HG03460 (cell line): ENCODE results near the gene DBET.
"Not testable (repeated sequence)": the region's sequence is repeated elsewhere in the genome, so short reads cannot be mapped to it uniquely, and the experiment has no call there.

Experiments
- ATAC-seq: cut with Tn5 transposase; IDR thresholded peaks from one replicate; pipeline ENCODE4 v1.9.1; 2021; ENCODE audit not compliant: unreplicated experiment

DBET gene

GRCh38 chr4:190049378-190050239 lies 14.7 kb upstream of the DBET start:
- not testable (repeated sequence) for ATAC-seq

- ATAC-seq, result not testable (repeated sequence)
Measured at GRCh38 chr4:190058997-190059396, 5.3 kb upstream of the DBET start.

- not testable (repeated sequence) for ATAC-seq
Measured at GRCh38 chr4:190064805-190065204, 503 bp downstream of the DBET start.

GRCh38 chr4:190068351-190068750 lies 4.0 kb downstream of the DBET start:
- not testable (repeated sequence) for ATAC-seq

- ATAC-seq, result not testable (repeated sequence)
Measured at GRCh38 chr4:190093052-190093451, 28.8 kb downstream of the DBET start.

- ATAC-seq, result not testable (repeated sequence)
Measured at GRCh38 chr4:190094031-190094430, 29.7 kb downstream of the DBET start.

- not testable (repeated sequence) for ATAC-seq
Measured at GRCh38 chr4:190095335-190095734, 31.0 kb downstream of the DBET start.

GRCh38 chr4:190099605-190100004 lies 35.3 kb downstream of the DBET start:
- not testable (repeated sequence) for ATAC-seq

GRCh38 chr4:190101525-190101924 lies 37.2 kb downstream of the DBET start:
- ATAC-seq, result not testable (repeated sequence)

GRCh38 chr4:190106191-190106590 lies 41.9 kb downstream of the DBET start:
- ATAC-seq, result not testable (repeated sequence)

GRCh38 chr4:190106611-190107480 lies 42.5 kb downstream of the DBET start:
- ATAC-seq, result not testable (repeated sequence)

GRCh38 chr4:190107766-190108485 lies 43.6 kb downstream of the DBET start:
- not testable (repeated sequence) for ATAC-seq

- ATAC-seq, result not testable (repeated sequence)
Measured at GRCh38 chr4:190108756-190109155, 44.5 kb downstream of the DBET start.

GRCh38 chr4:190109390-190110011 lies 45.2 kb downstream of the DBET start:
- not testable (repeated sequence) for ATAC-seq

GRCh38 chr4:190110033-190110432 lies 45.7 kb downstream of the DBET start:
- ATAC-seq, result not testable (repeated sequence)

GRCh38 chr4:190110570-190111295 lies 46.4 kb downstream of the DBET start:
- not testable (repeated sequence) for ATAC-seq

- ATAC-seq, result not testable (repeated sequence)
Measured at GRCh38 chr4:190112879-190113278, 48.6 kb downstream of the DBET start.

- not testable (repeated sequence) for ATAC-seq
Measured at GRCh38 chr4:190114991-190115390, 50.7 kb downstream of the DBET start.
